HEK293T (cell line): ENCODE measurements around the gene TM9SF4.

Source experiments
- CTBP1 ChIP-seq: fragments of 450-650 bp; IDR thresholded peaks from 2 replicates; pipeline ENCODE4 v1.6.1; 2016; ENCODE audit warnings: borderline replicate concordance
- NFRKB ChIP-seq: fragments of 450-650 bp; IDR thresholded peaks from 2 replicates; pipeline ENCODE4 v1.6.1; 2016; ENCODE audit warnings: mild to moderate bottlenecking, moderate library complexity

DNA sequence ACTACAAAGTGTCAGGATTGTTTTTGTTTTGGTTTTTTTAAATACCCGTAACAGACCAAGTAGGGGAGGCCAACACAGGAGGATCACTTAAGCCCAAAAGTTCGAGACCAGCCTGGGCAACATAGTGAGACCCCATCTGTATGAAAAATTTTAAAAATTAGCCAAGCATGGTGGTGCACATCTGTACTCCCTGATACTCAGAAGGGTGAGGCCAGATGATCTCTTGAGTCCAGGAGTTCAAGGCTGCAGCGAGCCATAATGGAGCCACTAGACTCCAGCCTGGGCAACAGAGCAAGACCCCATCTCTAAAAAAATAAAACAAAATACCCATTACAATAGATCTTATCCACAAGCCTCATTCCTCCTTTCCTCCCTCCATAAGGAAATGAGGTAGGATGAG, 28.7 kb upstream of the TM9SF4 start:
- TF ChIP-seq CTBP1, result no peak
- TF ChIP-seq NFRKB, result no peak
